ENCODE measurements around the gene LRRC17. TPM values are rescaled to one million over a fixed set of nuclear protein-coding genes. Genes with fewer than 3 reads are reported as not detected.

Gene LRRC17
- total RNA-seq, 1 donor from 2014 or later: not detected

GRCh38 chr7:102988631-102989560, 76.1 kb downstream of the LRRC17 start:
- no peaks in the 10 kb centered on the region for H3K36me3 Mint-ChIP-seq (ENCODE audit: low read depth)
- no peak overlapping the region for H3K27ac Mint-ChIP-seq

GRCh38 chr7:102990642-102991041, 77.8 kb downstream of the LRRC17 start:
- H3K36me3 Mint-ChIP-seq (ENCODE audit: low read depth): no peaks in the 10 kb centered on the region
- H3K27ac Mint-ChIP-seq: no peak overlapping the region
- H3K4me1 Mint-ChIP-seq (ENCODE audit: low read depth): peaks cover 4% of the 10 kb centered on the region
- no peaks in the 10 kb centered on the region for H3K27me3 Mint-ChIP-seq (ENCODE audit: low read depth)
- H3K9me3 Mint-ChIP-seq: no peaks in the 10 kb centered on the region
- DNase-seq (ENCODE audit: low spot score): no peak
- intact Hi-C loops (cut with micrococcal nuclease): no loop called here
- H3K4me3 Mint-ChIP-seq (ENCODE audit: low read depth): no peak overlapping the region

More at GRCh38 chr7:102988631-102989560, 76.1 kb downstream of the LRRC17 start:
- no peak overlapping the region for H3K4me3 Mint-ChIP-seq (ENCODE audit: low read depth)
- H3K4me1 Mint-ChIP-seq (ENCODE audit: low read depth): peaks cover 4% of the 10 kb centered on the region
- H3K9me3 Mint-ChIP-seq: no peaks in the 10 kb centered on the region
- DNase-seq (ENCODE audit: low spot score): no peak
- H3K27me3 Mint-ChIP-seq (ENCODE audit: low read depth): no peaks in the 10 kb centered on the region
- intact Hi-C loops (cut with micrococcal nuclease): no loop called here

- Mint-ChIP-seq H3K4me1 (ENCODE audit: low read depth) (peaks cover 4% of the 10 kb centered on the region), H3K4me3 (ENCODE audit: low read depth) (no peak overlapping the region), H3K27me3 (ENCODE audit: low read depth) (no peaks in the 10 kb centered on the region), H3K27ac (no peak overlapping the region), H3K36me3 (ENCODE audit: low read depth) (no peaks in the 10 kb centered on the region), H3K9me3 (no peaks in the 10 kb centered on the region)
- intact Hi-C loops (cut with micrococcal nuclease): no loop called here
- no peak for DNase-seq (ENCODE audit: low spot score)
These were observed 78.3 kb downstream of the LRRC17 start for GRCh38 chr7:102991077-102991539.

- Mint-ChIP-seq H3K27ac (no peak overlapping the region), H3K4me3 (ENCODE audit: low read depth) (no peak overlapping the region), H3K9me3 (no peaks in the 10 kb centered on the region), H3K27me3 (ENCODE audit: low read depth) (no peaks in the 10 kb centered on the region), H3K4me1 (ENCODE audit: low read depth) (peaks cover 4% of the 10 kb centered on the region), H3K36me3 (ENCODE audit: low read depth) (no peaks in the 10 kb centered on the region)
- DNase-seq (ENCODE audit: low spot score): no peak
- intact Hi-C loops (cut with micrococcal nuclease): no loop called here
These were observed 78.9 kb downstream of the LRRC17 start for GRCh38 chr7:102991540-102992214.

GRCh38 chr7:102992509-102992937, 79.7 kb downstream of the LRRC17 start:
- Mint-ChIP-seq H3K36me3 (ENCODE audit: low read depth) (no peaks in the 10 kb centered on the region), H3K27me3 (ENCODE audit: low read depth) (no peaks in the 10 kb centered on the region), H3K27ac (no peak overlapping the region), H3K4me1 (ENCODE audit: low read depth) (peaks cover 4% of the 10 kb centered on the region), H3K9me3 (no peaks in the 10 kb centered on the region), H3K4me3 (ENCODE audit: low read depth) (no peak overlapping the region)
- DNase-seq (ENCODE audit: low spot score): no peak
- intact Hi-C loops (cut with micrococcal nuclease): no loop called here

GRCh38 chr7:102992938-102993717, 80.3 kb downstream of the LRRC17 start:
- DNase-seq (ENCODE audit: low spot score): no peak
- Mint-ChIP-seq H3K4me3 (ENCODE audit: low read depth) (no peak overlapping the region), H3K27me3 (ENCODE audit: low read depth) (no peaks in the 10 kb centered on the region), H3K4me1 (ENCODE audit: low read depth) (peaks cover 4% of the 10 kb centered on the region), H3K27ac (no peak overlapping the region), H3K9me3 (no peaks in the 10 kb centered on the region), H3K36me3 (ENCODE audit: low read depth) (no peaks in the 10 kb centered on the region)
- intact Hi-C loops (cut with micrococcal nuclease): no loop called here

GRCh38 chr7:102993718-102994029, 80.9 kb downstream of the LRRC17 start:
- H3K27me3 Mint-ChIP-seq (ENCODE audit: low read depth): no peaks in the 10 kb centered on the region
- intact Hi-C loops (cut with micrococcal nuclease): no loop called here
- H3K36me3 Mint-ChIP-seq (ENCODE audit: low read depth): no peaks in the 10 kb centered on the region
- no peak overlapping the region for H3K4me3 Mint-ChIP-seq (ENCODE audit: low read depth)
- no peak for DNase-seq (ENCODE audit: low spot score)
- peaks cover 4% of the 10 kb centered on the region for H3K4me1 Mint-ChIP-seq (ENCODE audit: low read depth)
- H3K27ac Mint-ChIP-seq: no peak overlapping the region
- no peaks in the 10 kb centered on the region for H3K9me3 Mint-ChIP-seq

- DNase-seq (ENCODE audit: low spot score): no peak
- intact Hi-C loops (cut with micrococcal nuclease): no loop called here
- Mint-ChIP-seq H3K9me3 (no peaks in the 10 kb centered on the region), H3K27me3 (ENCODE audit: low read depth) (no peaks in the 10 kb centered on the region), H3K4me3 (ENCODE audit: low read depth) (no peak overlapping the region), H3K27ac (no peak overlapping the region), H3K36me3 (ENCODE audit: low read depth) (no peaks in the 10 kb centered on the region), H3K4me1 (ENCODE audit: low read depth) (peaks cover 4% of the 10 kb centered on the region)
These were observed 81.8 kb downstream of the LRRC17 start for GRCh38 chr7:102994567-102994966.

Other genes with a start within 250 kb of the LRRC17 start
- 13.9 and 17.3 TPM in 2 replicates for gene POLR2J2, start 241.3 kb upstream of the LRRC17 start, total RNA-seq
- 8.3 and 9.4 TPM in 2 replicates for gene FAM185A, start 164.0 kb upstream of the LRRC17 start, total RNA-seq
- 0.41 and 0.76 TPM in 2 replicates for gene FBXL13, start 161.8 kb downstream of the LRRC17 start, total RNA-seq
- 46.9 and 49.1 TPM in 2 replicates for gene ARMC10, start 162.1 kb downstream of the LRRC17 start, total RNA-seq
- gene NAPEPLD, start 236.1 kb downstream of the LRRC17 start, total RNA-seq: 9.6 and 10.7 TPM in 2 replicates